ENCODE results near the gene SH2D7.
"Not testable (repeated sequence)": the region's sequence is repeated elsewhere in the genome, so short reads cannot be mapped to it uniquely, and the experiment has no call there.

Gene SH2D7

DNA sequence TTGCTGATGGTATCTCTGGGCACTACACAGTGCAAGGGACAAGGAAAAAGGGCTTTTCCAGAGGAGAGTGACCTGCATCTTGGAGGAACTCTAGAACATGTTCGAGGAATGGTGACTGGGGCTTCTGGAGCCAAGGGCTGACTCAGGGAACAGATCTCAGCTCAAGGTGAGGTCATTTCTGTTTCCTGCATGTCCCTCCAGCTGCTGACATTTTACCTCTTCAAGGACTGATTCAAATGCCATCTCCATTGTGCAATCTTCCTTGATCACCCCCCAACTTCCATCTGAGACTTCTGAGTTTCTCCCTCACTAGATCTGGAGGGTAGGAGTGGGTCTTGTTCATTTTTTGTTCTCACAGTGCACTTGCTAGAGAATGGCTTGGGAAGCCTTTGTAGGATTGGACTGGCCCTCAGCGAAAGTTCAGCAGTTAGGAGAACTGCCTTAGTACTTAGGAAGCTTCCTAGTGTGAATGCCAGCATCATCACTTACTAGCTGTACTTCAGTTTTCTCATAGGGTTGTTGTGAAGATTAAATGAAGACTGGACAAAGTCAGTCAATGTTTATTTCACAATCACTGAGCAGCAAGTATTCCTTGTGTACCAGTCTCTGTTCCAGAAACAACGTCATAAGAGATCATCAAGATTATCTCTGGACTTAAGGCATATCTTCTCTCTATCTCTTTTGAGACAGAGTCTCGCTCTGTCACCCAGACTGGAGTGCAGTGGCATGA is 54.2 kb downstream of the SH2D7 start:
- no peak for DNase-seq (ENCODE audit: low spot score)
- TF ChIP-seq, protein P1, sequence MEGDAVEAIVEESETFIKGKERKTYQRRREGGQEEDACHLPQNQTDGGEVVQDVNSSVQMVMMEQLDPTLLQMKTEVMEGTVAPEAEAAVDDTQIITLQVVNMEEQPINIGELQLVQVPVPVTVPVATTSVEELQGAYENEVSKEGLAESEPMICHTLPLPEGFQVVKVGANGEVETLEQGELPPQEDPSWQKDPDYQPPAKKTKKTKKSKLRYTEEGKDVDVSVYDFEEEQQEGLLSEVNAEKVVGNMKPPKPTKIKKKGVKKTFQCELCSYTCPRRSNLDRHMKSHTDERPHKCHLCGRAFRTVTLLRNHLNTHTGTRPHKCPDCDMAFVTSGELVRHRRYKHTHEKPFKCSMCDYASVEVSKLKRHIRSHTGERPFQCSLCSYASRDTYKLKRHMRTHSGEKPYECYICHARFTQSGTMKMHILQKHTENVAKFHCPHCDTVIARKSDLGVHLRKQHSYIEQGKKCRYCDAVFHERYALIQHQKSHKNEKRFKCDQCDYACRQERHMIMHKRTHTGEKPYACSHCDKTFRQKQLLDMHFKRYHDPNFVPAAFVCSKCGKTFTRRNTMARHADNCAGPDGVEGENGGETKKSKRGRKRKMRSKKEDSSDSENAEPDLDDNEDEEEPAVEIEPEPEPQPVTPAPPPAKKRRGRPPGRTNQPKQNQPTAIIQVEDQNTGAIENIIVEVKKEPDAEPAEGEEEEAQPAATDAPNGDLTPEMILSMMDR (IDR thresholded peaks at IDR 0.05; ENCODE audit: extremely low read depth, missing control alignments) = no peak

DNA sequence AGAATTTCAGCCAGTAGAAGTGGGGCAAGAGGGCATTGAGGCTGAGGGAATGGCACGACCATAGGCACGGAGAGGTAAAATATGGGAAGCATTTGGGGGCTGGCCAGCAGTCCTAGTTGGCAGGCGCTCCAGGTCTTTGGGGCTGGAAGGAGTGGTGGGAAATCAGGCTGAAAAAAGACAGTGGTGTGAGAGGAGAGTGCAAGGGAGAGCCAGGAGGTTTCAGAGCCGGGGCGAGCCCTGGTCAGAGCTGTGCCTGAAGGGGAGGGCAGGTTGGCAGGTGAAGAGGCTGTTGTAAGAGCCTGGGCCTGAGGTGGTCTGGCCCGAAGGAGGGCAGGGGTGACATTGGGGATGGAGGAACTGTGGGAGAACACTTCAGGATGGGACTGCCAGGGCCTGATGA is 55.2 kb downstream of the SH2D7 start:
- TF ChIP-seq, protein P1 (IDR thresholded peaks at IDR 0.05; ENCODE audit: extremely low read depth, missing control alignments) = no peak
- DNase-seq (ENCODE audit: low spot score) = no peak

DNA sequence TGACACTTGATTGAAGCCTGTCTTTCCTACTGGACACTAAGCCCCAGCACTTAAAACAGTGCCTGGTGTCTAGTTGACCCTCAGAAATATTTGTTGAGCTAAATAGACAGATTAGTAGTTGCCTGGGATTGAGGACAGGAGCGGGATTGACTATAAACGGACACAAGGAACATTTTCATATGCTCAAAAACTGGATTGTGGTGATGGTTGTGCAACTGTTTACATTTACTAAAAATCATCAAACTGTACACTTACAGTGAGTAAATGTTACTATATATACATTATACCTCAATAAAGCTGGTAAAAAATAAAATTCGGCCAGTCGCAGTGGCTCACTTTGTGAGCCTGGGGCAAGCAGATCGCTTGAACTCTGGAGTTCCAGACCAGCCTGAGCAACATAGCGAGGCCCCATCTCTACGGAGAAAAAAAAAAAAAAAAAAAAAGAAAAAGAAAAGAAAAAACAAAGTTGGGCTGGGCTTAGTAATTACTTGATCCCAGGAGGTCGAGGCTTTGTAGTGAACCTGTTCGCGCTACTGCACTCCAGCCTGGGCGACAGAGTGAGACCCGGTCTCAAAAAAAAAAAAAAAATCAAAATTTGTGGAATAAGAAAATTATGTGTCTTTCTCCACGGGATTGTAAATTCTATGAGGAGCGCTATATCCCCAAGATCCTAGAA is 56.2 kb downstream of the SH2D7 start:
- DNase-seq (ENCODE audit: low spot score) = no peak

DNA sequence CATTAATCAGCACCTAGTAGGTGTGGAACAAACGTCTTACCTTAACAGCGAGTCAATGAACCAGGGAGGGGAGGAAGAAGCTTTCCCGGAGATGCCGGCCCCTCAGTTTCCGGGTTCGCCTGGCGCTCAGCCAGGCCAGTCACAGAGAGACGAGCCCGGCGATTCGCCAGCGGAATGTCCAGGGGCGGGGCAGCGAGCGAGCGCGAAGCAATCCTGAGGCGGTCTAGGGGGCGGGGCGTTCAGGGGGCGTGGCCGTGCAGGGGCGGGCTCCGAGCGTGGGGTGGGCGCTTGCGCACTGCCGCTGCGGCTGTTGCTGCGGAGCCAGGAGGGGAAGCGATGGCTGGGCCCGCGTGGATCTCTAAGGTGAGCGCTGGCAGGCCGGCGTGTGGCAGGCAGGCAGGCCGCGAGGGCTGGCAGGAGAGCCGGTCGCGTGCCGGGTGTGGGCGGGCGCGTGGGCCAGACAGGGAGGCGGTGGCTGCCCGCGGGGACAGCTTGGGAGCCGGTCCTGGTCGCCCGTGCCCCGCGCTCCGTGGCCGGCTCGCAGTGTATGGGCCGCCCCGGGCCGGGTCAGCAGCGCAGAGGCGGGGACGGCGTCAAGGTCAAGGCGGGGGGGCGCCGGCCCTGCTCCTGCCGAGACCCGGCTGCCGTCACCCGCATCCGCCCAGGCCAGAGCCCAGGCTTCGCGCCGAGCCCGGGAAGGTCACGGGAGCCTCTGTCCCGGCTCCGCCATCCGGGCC is 56.9 kb downstream of the SH2D7 start, which contains the start of gene IDH3A:
Gene IDH3A, plus strand, starts transcription at position 295 of the 737 bp plus-strand sequence. Its CDS starts 42 bp downstream, at position 337.
- DNase-seq (ENCODE audit: low spot score) = peak; percentile 99
- TF ChIP-seq, protein P1 (IDR thresholded peaks at IDR 0.05; ENCODE audit: extremely low read depth, missing control alignments) = no peak

More for the DNA sequence above, 56.2 kb downstream of the SH2D7 start:
- TF ChIP-seq, protein P1 (IDR thresholded peaks at IDR 0.05; ENCODE audit: extremely low read depth, missing control alignments) = no peak

DNA sequence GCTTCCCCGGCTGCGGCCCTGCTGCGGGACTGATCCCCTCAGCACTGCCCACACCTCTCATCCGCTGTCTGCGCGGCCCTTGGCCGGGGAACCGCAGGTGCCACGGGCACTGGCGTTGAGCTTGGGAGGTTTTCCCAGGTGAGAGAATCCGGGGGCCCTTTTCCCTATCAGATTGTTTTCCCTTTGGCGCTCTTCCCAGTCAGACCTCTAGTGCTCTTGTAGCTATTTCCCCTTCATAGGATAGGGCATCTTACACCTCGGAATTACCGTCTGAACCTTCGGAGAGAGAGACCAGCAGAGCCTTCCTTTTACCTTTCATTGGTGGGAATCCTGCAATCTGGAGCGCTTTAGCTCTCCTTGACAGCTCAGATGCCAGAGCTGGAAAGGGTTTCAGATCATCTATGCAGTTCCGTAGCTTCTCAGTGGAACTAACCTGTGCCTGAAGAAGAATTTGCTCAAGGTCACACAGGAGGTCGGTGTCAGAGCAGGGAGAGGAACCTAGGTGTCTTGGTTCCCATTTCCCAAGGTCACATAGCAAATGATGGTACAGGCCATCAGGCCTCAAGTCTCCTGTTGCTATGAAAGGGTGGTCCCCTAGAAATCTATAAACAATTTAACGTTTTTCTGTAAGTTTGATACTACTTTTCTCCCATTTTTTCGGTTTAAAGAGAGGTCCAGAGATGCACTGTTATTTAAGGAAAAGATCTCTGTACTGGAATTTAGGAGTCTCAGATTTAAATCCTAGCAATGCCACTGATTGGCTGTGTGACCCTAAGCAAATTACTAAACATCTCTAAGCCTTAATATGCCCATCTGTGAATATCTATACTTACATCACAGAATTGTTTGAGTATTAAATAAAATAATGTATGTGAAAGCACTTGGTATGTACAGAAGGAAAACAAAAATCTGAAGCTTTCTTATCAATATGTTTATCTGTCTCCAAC is 57.7 kb downstream of the SH2D7 start:
- no peak for DNase-seq (ENCODE audit: low spot score)
- TF ChIP-seq, protein P1 (IDR thresholded peaks at IDR 0.05; ENCODE audit: extremely low read depth, missing control alignments) = no peak

DNA sequence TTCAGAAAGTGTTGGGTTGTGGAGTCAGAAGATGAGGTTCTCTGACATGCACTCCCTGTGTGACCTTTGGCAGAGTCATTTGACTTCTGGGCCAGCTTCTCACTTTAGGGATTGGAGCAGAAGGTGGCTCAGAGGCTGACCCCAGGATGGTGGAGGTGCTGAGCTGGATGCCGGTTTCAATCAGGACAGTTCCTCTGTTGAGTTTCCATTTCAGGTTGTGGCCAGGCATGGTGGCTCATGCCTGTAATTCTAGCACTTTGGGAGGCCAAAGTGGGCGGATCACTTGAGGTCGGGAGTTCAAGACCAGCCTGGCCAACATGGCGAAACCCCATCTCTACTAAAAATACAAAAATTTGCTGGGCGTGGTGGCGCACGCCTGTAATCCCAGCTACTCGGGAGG is 58.7 kb downstream of the SH2D7 start:
- not testable (repeated sequence) for DNase-seq (ENCODE audit: low spot score)

Measured in GM20000 (cell line).